Activated T-cell treated with anti-CD3 and anti-CD28 coated beads for 1 hour (primary cell): ENCODE results near the gene IDH3G.
A peak's percentile ranks its signal among the peaks of the same experiment; 100 is the strongest.

ENCODE experiments used
- DNase-seq: peaks from one replicate; pipeline ENCODE4 v3.0.0-alpha.2; 2020; ENCODE audit warnings: low read depth

The IDH3G gene

DNA sequence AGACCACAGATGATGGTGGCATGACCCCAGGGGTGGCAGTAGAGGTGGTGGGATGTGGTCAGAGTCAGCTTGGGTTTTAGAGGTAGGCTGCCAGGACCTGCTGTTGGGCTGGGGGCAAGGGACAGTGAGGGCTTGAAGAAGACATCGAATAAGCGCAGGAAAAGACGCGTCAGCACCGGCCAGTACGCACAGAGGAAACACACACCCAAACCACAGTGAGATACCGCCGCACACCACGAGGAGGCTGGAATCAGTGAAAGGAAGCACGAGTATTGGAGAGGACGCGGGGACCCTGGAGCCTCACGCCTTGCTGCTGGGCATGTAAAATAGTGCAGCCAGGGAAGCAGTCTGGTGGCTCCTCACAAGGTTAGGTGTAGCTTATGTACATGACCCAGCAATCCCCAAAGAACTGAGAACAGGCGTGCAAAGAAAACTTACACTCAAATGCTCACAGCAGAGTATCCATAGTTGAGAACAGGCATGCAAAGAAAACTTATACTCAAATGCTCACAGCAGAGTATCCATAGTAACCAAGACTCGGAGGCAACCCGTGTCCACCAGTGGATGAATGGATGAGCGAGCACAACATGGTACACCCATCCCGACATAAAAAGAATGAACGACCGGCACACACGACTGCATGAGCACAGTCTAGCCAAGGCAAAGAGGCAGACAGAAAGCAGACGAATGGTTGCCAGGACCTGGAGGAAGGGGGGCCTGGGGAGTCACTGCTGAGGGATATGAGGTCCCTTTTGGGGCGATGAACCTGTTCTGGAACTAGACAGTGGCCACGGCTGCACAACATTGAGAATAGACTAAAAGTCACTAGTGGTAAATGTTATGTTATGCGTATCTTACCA lies 22.9 kb upstream of the IDH3G start:
- peak; percentile 32 for DNase-seq

DNA sequence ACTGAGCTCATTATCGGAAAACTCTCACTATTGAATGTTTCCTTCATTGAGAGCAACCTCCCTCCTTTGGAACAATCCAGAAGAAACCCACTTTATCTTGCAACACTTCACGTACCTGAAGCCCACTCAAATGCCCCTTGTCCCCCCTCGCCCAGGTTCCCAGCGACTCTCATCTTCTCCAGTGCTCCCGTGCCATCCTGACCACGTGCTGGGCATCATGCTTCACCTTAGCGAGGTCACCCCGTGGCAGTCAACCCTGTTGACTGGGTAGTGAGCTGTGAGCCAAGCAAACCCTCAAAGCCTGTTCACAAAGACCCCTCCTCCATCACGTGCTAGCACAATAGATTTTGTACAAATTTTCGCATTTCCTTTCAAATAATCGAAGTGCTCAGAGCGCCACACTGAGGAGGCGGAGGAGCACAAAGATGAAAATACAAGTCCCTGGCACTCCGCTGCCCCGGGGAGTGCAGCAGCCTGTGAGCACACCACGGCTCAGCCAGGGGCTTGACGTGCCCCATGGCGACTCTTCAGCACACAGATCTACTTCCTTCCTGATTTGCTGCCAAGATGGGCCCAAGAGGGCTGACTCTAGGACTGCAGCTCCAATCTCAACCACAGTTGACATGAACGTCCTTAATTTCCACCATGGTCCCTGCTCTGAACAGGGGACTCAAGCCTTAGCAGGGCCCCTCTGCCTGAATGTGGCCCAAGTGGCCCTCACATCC lies 20.6 kb upstream of the IDH3G start:
- no peak for DNase-seq

DNA sequence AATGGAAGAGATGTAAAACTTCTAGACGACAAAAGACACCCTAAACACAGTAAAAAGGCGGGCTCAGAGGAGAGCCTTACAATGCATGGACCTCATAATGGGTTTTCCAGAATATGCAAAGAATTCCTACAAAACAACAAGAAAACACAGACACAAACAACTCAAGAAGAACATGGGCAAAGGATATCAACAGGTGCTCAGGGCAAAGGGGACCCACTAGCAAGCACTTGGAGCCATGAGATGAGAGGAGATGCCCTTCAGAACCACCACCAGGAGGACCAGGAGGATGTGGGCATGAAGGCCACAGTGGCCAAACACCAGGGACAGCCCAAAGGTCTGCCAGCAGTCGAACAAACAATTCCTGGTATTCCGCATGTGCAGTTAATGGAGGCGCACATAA lies 19.0 kb upstream of the IDH3G start:
- DNase-seq, result no peak

DNA sequence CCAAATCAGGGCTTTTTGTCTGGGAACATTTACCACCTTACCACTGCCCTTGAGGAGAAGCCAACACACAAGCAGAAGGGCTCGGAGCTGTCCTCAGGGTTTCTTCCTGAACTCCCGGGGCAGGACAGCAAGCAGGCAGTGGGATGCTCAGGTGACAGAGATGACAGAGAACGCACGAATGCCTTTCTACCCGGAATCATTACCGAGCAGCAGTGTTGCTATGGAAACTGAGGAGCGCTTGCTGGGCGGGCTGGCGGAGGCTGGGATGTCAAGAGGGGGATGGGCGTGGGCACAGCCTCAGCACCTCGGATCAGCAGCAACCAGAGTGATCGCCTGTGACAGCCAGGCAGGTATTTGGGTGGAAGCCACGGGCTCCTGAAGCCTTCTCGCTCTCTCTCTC lies 18.0 kb upstream of the IDH3G start:
- no peak for DNase-seq

DNA sequence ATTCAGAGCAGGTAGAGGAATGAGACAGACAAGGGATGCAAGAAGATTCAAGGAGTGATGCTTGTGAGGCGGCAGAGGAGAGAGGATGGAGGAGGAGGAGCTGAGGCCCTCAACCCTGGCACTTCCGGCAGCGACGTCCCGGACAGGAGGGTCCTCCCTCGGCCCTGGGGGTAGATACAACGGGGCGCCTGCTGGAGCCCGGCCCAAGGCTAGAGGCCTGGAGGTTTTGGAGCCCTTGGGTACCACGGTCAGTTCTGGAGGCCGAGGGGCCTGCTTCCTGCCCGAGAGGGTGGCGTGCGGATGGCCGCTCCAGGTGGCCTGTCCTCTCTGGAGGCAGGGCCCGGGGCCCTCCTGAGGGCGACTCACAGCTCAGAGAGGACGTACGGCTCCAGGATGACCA lies 13.8 kb upstream of the IDH3G start:
- no peak for DNase-seq

DNA sequence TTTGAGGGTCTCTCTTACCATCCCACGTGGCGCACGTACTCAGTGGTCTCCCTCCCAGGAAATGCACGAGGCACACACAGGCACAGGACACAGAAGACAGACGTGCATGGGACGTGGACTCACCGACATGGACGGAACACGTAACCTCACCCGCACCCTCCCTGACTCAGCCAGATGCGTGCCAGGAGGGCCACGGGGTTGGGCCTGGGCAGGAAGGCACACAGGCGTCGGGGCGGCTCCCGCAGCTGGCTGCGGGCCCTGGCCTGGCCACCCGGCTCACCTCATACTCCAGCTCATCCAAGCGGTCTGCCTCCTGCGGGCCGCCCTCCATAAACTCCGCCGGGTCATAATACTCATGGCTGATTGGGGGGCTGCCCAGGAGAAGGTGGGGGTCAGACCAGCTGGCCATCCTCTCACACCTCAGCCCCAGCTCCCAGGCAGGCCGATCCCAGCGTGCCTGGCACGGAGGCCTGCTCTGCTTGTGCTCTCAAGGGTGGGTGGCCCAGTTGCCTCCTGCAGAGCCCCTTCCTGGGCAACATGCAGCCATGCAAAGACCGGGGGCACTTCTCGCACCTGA lies 12.9 kb upstream of the IDH3G start:
- no peak for DNase-seq

DNA sequence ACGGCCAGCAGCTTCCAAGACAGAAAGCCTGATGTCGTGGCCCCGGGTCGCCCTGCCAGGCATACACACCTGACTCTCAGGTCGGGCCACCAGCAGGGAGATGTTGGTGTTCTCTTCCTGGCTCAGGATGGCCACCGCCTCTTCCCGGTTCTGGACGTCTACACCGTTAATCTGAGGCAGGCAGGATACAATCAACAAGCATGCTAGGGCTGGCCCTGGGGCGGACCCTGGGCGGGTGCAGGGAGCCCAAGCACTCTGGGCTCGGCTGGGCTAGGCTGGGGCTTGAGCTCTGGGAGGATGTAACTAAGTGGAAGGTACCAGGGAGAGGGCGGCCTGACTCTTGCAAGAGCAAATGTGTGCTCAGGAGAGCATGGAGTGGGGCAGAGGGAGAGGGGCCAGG lies 11.3 kb upstream of the IDH3G start:
- no peak for DNase-seq

DNA sequence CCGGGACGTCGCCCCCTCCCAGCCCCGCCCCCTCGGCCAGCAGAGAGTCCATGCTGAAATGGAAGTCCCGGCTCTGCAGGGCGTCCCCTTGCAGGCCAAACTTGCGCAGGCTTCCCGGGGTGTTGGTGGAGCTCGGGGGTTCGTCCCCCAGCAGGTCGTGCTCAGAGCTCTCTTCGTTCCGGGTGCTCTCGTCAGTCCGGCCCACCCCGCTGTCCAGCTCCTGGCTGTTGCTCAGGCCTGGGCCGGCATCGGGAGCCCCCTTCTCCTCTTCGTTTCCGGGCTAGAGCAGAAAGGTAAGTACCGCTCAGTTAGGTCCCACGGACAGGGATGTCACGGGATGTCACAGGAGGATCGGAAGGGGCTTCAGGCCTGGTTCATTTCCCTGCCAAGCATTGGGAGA lies 10.4 kb upstream of the IDH3G start:
- no peak for DNase-seq

DNA sequence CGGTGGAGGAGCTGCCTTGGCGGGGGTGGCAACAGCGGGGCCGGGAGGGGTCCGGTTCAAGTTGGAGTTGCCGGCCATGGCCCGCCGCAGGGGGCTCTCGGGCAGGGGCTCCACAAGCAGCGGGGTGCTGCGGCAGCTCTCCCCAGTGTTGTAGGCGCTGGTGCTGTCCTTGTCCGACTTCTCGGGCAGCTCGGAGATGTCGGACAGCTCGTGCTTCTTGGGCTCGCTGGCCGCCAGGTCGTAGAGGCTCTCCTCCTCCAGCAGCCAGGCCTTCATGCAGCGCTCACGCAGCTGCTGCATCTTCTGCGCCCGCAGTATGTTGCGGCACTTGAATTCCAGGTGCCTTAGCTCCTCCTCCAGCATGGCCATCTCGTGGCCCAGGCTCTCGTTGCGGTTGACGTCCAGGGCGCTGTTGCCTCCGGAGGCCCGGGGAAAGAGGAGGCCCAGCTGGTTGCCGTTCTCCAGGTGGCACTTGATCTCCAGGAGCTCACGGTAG lies 10.0 kb upstream of the IDH3G start:
- no peak for DNase-seq

DNA sequence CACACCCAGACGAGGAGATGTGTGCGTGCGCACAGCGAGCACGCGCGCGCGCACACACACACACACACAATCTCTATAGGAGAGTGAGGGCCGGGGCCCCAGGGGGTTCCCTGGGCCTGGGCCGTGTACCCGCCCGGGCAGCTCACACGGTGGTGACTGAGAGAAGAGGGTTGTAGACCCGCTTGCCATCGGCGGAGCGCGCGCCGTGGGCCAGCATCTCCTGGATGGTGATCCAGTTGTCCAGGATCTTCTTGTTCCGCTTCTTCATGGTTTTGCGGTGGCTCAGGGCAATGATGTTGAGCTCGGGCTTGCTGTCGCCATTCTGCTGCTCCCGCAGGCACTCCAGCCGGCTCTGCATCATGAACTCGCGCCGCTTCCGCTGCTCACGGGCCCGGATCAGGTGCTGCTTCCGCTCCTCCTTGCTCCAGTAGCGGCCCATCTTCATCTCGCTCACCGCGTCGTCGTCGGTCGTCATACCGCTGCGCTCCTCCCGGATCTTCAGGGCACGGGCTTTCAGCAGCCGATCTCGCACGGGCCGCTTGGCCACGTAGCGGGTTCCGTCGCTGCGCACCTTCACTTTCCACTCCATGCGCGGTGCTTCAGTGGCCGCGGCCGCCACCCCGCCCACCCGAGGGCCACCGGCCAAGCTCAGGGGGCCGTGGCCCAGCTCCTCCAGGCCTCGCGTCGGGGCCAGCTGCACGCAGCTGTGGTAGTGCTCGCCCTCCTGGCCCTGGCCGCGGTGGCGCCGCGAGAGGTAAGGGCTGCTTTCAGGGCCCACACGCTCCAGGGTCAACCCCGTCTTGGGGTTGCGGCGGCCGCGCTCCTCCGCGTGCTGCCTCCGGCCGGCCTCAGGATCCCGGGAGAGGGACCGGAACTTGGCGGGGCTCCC lies 9.3 kb upstream of the IDH3G start:
- DNase-seq, result no peak

DNA sequence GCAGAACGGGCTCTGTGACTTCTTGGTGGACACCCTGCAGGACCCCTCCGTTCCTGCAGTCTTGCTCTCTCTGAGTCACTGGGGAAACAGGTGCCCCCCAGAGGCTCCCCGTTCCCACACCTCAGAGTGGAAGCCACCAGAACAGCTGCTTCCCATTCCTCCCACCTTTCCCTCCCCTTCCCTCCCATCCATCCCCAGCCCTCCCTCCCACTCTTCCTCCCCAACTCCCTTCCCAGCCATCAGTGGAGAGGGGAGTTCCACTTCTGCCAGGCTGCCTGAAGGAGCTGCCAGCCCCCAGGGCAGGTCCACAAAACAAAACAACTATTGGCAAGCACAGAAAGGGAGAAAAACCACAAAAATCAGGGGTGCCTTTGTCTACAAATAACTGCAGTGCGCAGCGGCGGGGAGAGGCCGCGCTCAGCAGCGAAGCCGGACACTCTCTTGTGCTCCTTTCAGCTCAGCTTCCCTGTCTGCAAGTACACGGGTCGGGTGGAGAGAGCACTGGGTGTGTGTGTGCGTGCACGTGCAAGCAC lies 8.4 kb upstream of the IDH3G start:
- no peak for DNase-seq

DNA sequence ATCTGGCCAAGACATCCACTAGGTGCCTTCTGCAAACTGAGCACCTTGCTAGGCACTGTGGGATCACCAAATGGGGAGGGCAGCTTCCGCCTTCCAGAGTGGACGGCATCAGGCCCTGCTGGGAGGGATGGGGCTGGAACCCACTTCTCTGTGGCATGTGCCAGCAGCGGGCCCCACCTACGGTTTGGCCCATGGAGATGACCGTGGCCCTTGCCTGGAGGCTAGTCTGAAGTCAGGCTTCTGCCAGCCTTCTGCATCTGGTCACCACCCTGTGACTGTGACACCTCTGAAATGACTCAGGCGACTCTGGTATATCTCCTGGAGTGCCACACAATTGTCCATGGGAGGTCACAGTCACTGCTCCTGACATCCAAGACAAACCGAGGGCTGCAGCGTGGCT lies 7.5 kb upstream of the IDH3G start:
- no peak for DNase-seq

DNA sequence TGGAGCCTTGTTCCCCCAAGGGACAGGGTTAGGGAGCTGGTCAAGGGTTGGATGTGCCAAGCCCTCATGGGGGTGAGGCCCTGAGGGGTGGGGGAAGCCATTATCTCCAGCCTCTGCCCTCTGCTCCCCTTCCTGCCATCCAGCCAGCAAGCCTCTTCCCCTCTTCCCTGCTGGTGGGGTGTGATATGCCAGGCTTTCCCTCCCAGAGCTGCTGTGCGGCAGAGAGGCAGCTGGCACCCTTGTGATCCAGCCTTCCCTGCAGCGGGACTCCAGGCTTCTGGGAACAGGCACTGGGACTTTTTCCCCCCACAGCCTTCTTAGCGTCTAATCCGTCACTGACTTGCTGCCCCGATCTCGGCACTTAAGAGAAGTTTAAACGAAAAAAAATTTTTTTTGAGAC lies 6.6 kb upstream of the IDH3G start:
- no peak for DNase-seq

DNA sequence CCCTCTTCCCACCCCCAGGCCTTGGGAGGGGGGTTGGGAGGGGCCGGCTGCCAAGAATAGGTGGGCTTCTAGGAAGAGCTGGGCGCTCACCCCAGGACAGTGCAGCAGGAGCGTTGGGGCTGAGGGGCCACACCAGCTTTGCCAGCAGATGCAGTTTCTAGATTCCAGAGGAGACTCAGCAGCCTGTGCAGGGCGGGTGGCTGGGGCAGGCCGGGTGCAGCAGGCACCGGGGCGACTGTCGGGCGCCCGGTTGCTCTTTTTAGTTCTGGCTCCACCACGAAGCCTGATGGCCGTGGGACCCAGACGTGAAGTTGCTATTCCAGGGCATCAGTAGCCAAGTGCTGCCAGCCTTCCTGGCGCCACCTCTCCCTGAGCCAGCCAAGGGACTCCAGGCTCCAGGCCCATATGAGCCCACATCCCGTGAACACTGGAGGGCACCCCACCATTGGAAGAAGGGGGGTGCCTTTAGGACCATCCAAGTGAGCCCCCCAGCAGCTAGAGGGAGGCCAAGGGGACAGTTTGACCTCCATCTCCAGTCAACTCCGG lies 6.1 kb upstream of the IDH3G start:
- no peak for DNase-seq

DNA sequence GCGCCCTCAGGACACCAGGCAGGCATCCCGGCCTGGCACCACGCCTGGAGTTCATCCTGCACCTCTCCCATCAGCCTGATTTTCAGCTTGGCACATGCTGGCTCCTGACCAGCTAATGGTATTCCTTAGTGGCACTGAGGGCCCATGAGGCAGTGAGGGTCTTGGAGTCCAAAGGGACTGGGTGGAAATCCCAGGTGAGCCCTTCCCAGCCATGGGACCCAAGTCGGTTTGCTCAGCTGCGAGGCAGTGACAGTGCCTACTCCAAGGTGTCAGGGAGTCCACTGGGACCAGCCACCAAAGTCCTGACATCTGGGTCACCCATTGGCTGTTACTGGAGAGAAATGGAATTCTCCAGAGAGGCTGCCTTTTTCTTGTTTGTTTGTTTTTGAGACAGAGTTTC lies 5.2 kb upstream of the IDH3G start:
- DNase-seq, result no peak

DNA sequence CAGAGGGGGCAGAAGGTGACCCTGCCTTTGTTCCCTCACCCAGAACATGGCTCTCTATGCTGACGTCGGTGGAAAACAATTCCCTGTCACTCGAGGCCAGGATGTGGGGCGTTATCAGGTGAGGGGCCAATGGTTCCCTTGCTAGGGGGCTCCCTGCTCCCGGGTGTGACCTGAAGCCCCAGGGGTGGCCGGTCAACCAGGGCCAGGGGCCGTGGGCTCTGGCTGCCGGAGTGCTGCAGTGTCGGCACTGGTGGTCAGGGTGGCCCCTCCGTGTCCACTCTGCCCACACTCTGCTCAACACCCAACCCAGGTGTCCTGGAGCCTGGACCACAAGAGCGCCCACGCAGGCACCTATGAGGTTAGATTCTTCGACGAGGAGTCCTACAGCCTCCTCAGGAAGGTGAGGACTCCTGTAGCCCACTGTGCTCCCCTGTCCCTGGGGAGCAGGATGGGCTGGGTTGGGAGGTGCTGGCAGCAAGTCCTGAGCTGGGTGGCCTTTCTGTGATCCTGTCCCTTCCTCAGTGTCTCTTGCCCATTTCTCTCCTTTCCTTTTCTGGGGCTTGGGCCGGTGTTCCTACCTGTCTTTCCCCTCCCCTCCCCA lies 3.3 kb upstream of the IDH3G start:
- no peak for DNase-seq

DNA sequence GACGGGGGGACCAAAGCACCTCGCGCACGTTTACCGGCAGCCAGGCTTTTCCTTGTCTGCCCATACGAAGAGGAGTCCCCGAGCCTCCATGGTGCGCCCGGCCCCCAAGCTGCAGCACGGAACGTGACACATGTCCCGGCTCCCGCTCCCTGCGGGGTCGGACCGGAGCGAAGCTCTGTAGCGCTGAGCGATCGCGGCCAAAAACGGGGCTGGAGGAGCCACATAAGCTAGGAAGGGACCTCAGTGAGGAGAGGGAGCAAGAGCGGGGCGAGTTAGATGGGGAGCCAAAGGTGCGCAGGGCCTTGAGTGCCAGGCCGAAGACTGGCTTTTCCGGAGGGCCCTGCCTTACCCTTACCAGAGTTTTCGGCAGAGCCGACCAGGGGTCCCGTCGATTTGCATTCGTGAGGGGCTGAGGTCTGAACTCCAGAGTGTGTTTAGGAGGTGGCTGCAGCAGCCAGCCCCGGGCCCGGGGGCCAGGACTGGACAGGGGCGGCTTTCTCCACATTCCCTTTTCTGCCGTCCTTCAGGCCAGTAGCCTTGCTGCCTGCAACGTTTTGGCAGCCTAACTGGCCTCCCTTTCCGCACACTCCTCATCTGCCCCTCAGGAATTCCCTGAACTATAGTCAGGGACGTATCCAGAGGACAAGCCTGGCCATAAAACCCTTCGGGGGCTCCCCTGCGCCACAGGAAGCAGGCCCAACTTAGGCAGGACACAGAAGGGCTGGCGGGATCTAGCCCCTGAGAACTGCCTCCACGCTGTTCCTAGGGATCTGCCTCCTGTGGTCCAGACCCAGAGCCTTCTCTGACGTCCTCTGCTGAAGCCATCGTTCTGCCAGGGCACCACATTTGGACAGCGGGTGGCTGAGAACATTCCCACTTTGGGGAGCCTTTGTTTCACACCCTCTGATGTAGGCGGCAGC lies 982 bp upstream of the IDH3G start:
- DNase-seq, result peak; percentile 11

DNA sequence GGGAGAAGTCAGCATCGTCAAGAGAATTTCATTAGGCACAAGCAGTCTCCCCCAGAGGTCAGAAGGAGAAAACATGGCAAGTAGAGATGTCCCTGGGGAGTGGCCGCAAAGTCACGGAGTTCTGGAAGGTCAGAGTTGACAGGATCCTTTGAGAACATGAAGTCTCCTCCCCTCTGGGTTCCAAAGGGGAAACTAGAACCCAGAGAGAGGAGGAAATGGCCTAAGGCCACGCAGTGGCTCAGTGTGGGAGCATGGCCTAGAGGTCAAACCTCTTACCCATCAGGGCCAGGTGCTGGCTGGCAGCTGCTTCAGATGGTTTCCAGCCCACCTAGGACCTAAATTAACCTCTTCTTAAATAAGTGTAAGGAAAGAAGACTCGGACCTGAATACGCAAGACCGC lies 884 bp downstream of the IDH3G start:
- no peak for DNase-seq

DNA sequence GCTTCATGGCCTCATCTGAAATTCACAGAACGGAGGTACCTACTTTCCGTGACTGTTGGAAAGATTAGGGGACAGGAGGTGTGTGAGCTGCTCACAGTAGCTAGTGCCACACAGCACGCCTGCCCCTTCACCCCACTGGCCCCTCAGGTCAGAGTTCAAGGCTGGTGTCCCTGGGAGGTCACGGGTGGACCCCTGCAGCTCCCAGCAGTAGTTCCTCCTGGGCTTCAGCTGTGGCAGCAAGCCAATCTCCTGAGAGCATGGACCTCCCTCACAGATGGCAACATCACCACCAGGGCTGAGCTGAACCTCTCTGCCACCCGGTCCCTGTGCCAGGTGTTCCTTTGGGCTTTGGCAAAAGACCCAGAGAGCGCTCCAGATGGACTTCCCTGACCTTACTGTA lies 1.8 kb downstream of the IDH3G start:
- no peak for DNase-seq
